Measurements from ENCODE around the gene MIPEP. TPM values are rescaled to one million over a fixed set of nuclear protein-coding genes. Genes with fewer than 3 reads are reported as not detected.

The MIPEP gene
- total and polyA plus RNA-seq, 10 of the 15 experiments (the other 5 are each of a cell fraction or from before 2014, with no cell fraction given), result 15.6 to 56.2 (median 29.8) TPM

- no peak for TF ChIP-seq NKRF (conservative IDR thresholded peaks at IDR 0.05)
- TF ChIP-seq HSF1 (IDR thresholded peaks at IDR 0.05; ENCODE audit: low read depth, low read length), result no peak
- no peak for TF ChIP-seq TAF1 (IDR thresholded peaks at IDR 0.05; ENCODE audit: borderline replicate concordance, low read depth, low read length)
- no peak for TF ChIP-seq ETV6 (conservative IDR thresholded peaks at IDR 0.05 in 1 of 2, IDR thresholded peaks at IDR 0.05 in 1 of 2; ENCODE audit: borderline replicate concordance in 1 of 2, low read depth in 1 of 2)
- TF ChIP-seq POU2F2 (IDR thresholded peaks at IDR 0.05; ENCODE audit: borderline replicate concordance, low read depth, low read length), result no peak
Observed at GRCh38 chr13:23877286-23877685, 11.9 kb downstream of the MIPEP start (continued).

GRCh38 chr13:23876265-23876664, 12.9 kb downstream of the MIPEP start:
- no peaks in the 10 kb centered on the region for H4K20me1 ChIP-seq (ENCODE audit: control insufficient read depth, insufficient read depth)
- no peaks in the 10 kb centered on the region for H3K9me3 ChIP-seq (replicated peaks; ENCODE audit: control insufficient read depth, insufficient read depth, low read length)
- BruUV-seq (replicated peaks), result no TSS peak
- H3K79me2 ChIP-seq (ENCODE audit: control insufficient read depth, insufficient read depth, low read length), result no peaks in the 10 kb centered on the region
- ChIA-PET CTCF (interaction anchor here (0.6 to 2.4 kb wide), 3 partner anchors 14 to 269 kb away, joined by 3 to 9 read pairs (median 9); no protein-coding TSS in a partner anchor), POLR2A (no interaction called here), SMC1A (ENCODE audit: uncharacterized antibody, unreplicated experiment) (interaction anchor here (0.9 to 1.9 kb wide), 4 partner anchors 12 to 353 kb away, joined by 3 to 6 read pairs (median 5); partner anchors contain the start of gene MIPEP), RAD21 (ENCODE audit: unreplicated experiment) (interaction anchor here (1.5 kb wide), 1 partner anchor 12 kb away, joined by 4 read pairs; no protein-coding TSS in a partner anchor)
- in situ Hi-C loops (cut with MboI), result no loop called here
- ATAC-seq (peak; percentile 95), DNase-seq (ENCODE audit: low read depth, low spot score) (no peak), FAIRE-seq (no peak)
- no peak overlapping the region for H3K4me3 ChIP-seq
- H3K9ac ChIP-seq (ENCODE audit: control insufficient read depth, insufficient read depth, low read length), result no peak overlapping the region
- WGBS (ENCODE audit: insufficient coverage, insufficient replicate concordance, low lambda C conversion rate, missing lambda C conversion rate), result 3% methylated on average over 2 of the region's 2 CpGs
- H3K27me3 ChIP-seq (replicated peaks in 1 of 2; ENCODE audit: control insufficient read depth in 2 of 2, insufficient read depth in 2 of 2, low read length in 1 of 2), result no peaks in the 10 kb centered on the region
- TF ChIP-seq SMC3 (IDR thresholded peaks at IDR 0.05; ENCODE audit: borderline replicate concordance, low read length) (peak; percentile 39; the same call in 1 of the 2 replicates), SREBF2 (IDR thresholded peaks at IDR 0.05; ENCODE audit: low read length) (no peak), BCL3 (IDR thresholded peaks at IDR 0.05; ENCODE audit: borderline replicate concordance, insufficient read depth, low read depth, low read length, poor library complexity, severe bottlenecking) (no peak), MXI1 (IDR thresholded peaks at IDR 0.05; ENCODE audit: low read depth, low read length) (no peak), CTCF (IDR thresholded peaks at IDR 0.05 in 2 of 3, conservative IDR thresholded peaks at IDR 0.05 in 1 of 3; ENCODE audit: control insufficient read depth in 2 of 3, extremely low read depth in 1 of 3, insufficient read depth in 1 of 3, low read depth in 3 of 3, low read length in 3 of 3) (peak; percentile 50 to 55 (median 55); a peak in 5 of 6 replicates), EZH2 (IDR thresholded peaks at IDR 0.05; ENCODE audit: borderline replicate concordance, control insufficient read depth, low read depth, low read length) (no peak), RAD21 (IDR thresholded peaks at IDR 0.05; ENCODE audit: insufficient read depth, low read depth, low read length) (peak; percentile 46), NRF1 (conservative IDR thresholded peaks at IDR 0.05; ENCODE audit: low read depth, low read length) (no peak), CBFB (IDR thresholded peaks at IDR 0.05; ENCODE audit: low read depth) (no peak)
- H3K4me1 ChIP-seq (ENCODE audit: control insufficient read depth, insufficient read depth, low read length), result peaks cover 2% of the 10 kb centered on the region
- intact Hi-C loops (cut with micrococcal nuclease; ENCODE audit: unreplicated experiment), result loop anchor here (1.0 kb wide), 1 partner anchor 344 kb away; no protein-coding TSS in a partner anchor
- H3K36me3 ChIP-seq (ENCODE audit: control insufficient read depth in 2 of 2, insufficient read depth in 2 of 2, low read length in 1 of 2), result peaks cover 0 to 3% of the 10 kb centered on the region in 2 experiments; a peak in 2 of 4 replicates
- no peak overlapping the region for H3K27ac ChIP-seq (ENCODE audit: control insufficient read depth, insufficient read depth)
- no peak overlapping the region for H2AFZ ChIP-seq (ENCODE audit: control insufficient read depth, low read depth, low read length)
- no peak overlapping the region for H3K4me2 ChIP-seq (ENCODE audit: control insufficient read depth, insufficient read depth)

Measured in GM12878 (cell line).